Measurements from ENCODE around the gene CORO7.

GRCh38 chr16:4388271-4389021 is 27.9 kb downstream of the CORO7 start:
- TF ChIP-seq CTCF (conservative IDR thresholded peaks at IDR 0.05 in 1 of 2, IDR thresholded peaks at IDR 0.05 in 1 of 2; ENCODE audit: extremely low read depth in 1 of 2, insufficient read depth in 1 of 2, low read depth in 1 of 2, low read length in 2 of 2) (no peak), EZH2 (IDR thresholded peaks at IDR 0.05; ENCODE audit: borderline replicate concordance, low read length) (no peak)
